DND-41 (cell line): Measurements from ENCODE around the gene HMSD.

Source experiments
- EZH2 ChIP-seq: IDR thresholded peaks from 3 replicates; pipeline ENCODE4 v1.6.1; 2012; ENCODE audit warnings: borderline replicate concordance, low read depth, mild to moderate bottlenecking, moderate library complexity, low read length, inconsistent platforms; ENCODE audit not compliant: severe bottlenecking
- TF ChIP-seq, protein P1 (sequence below): IDR thresholded peaks from 2 replicates; pipeline ENCODE4 v1.5.1; 2012; ENCODE audit warnings: borderline replicate concordance, low read length, moderate library complexity, mild to moderate bottlenecking; ENCODE audit not compliant: poor library complexity, severe bottlenecking; ENCODE audit errors: extremely low read depth

DNA sequence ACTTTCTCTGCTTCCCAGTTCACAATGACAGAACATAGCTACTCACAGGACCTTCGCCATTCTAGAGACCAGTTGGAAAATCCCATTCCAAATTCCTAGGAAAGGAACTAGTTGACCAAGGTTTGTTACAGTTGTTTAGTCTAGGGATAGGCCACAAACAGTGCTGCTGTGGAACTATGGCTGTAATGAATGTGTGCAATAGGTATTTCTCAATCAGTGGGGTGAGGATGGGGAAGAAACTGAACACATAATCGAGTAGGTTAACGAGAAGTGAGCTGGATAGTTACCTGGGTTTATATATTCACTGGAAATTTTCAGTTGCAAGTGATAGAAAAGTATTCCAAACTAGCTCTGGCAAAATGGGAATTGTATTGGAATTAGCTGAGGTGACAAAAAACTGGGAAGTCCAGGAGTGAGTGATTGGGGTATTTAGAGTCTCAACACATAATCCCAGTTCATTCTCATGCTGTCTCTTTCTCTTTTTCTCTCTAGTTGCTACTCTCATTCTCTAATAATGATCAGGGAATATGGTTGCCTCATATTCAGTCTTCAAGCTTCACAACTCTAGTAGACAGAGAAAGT, 18.2 kb upstream of the HMSD start:
- TF ChIP-seq, protein P1, sequence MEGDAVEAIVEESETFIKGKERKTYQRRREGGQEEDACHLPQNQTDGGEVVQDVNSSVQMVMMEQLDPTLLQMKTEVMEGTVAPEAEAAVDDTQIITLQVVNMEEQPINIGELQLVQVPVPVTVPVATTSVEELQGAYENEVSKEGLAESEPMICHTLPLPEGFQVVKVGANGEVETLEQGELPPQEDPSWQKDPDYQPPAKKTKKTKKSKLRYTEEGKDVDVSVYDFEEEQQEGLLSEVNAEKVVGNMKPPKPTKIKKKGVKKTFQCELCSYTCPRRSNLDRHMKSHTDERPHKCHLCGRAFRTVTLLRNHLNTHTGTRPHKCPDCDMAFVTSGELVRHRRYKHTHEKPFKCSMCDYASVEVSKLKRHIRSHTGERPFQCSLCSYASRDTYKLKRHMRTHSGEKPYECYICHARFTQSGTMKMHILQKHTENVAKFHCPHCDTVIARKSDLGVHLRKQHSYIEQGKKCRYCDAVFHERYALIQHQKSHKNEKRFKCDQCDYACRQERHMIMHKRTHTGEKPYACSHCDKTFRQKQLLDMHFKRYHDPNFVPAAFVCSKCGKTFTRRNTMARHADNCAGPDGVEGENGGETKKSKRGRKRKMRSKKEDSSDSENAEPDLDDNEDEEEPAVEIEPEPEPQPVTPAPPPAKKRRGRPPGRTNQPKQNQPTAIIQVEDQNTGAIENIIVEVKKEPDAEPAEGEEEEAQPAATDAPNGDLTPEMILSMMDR = no peak
- TF ChIP-seq EZH2 = no peak
